K562 (cell line): ENCODE measurements around the gene SGMS1. TPM values are rescaled to one million over a fixed set of nuclear protein-coding genes. Genes with fewer than 3 reads are reported as not detected.

ENCODE experiments used
- CCNT2 ChIP-seq: IDR thresholded peaks from 2 replicates; pipeline ENCODE4 v1.6.1; 2011; ENCODE audit warnings: borderline replicate concordance, low read depth, mild to moderate bottlenecking, moderate library complexity, mixed read lengths, low read length; ENCODE audit not compliant: insufficient read length; ENCODE audit errors: extremely low read depth
- CREB3L1 ChIP-seq: fragments of 450-650 bp; IDR thresholded peaks from 2 replicates; pipeline ENCODE4 v1.6.1; 2014; ENCODE audit warnings: low read depth, mild to moderate bottlenecking, moderate library complexity, borderline replicate concordance
- EP300 ChIP-seq: IDR thresholded peaks from 2 replicates; pipeline ENCODE4 v1.6.1; 2012; ENCODE audit warnings: low read length, improper control_type of control experiment
- HMGXB4 ChIP-seq: sonication (generic); formaldehyde crosslinking; IDR thresholded peaks from 2 replicates; pipeline ENCODE4 v1.8.1; 2023; ENCODE audit warnings: mild to moderate bottlenecking, missing genetic modification reagents
- IRF9 ChIP-seq: fragments of 450-650 bp; IDR thresholded peaks from 2 replicates; pipeline ENCODE4 v1.6.1; 2016; ENCODE audit warnings: missing biosample characterization, missing genetic modification characterization
- POLR2G ChIP-seq: fragments of 200-400 bp; formaldehyde crosslinking; IDR thresholded peaks from 2 replicates; pipeline ENCODE4 v1.6.1; 2017; ENCODE audit warnings: low read depth, mild to moderate bottlenecking, antibody characterized with exemption, low read length, moderate library complexity
- polyA plus RNA-seq, 8 experiments: library from polyadenylated mRNA; depleted of rRNA in 4 of 8; stranded (reverse) in 5 of 8; unstranded in 3 of 8; fragments of >200 nt; fragmentation: Nextera tagmentation in 2 of 8; fragmentation: Illumina TruSeq in 1 of 8; extraction: Ambion mirVana in 2 of 8; extraction: Trizol in 1 of 8; gene quantifications; 2 replicates each; pipeline versions ENCODE4 v1.2.1 to v1.2.3, GENCODE V29; 2011 to 2014; ENCODE audit warnings: inconsistent platforms in 1 of 8, missing spikeins in 1 of 8
- total RNA-seq, 7 experiments: library from RNA; depleted of rRNA in 6 of 7; stranded (reverse); fragments of >200 nt in 6 of 7; fragmentation: Illumina TruSeq in 2 of 7; extraction: Trizol in 2 of 7; gene quantifications; 2 replicates each; pipeline versions ENCODE4 v1.2.1 to v1.2.3, GENCODE V29; 2011 to 2021; ENCODE audit warnings: low replicate concordance in 1 of 7
- TF ChIP-seq, protein P1 (sequence below), 3 experiments: fragments of 200-800 bp in 1 of 3; sonication (Bioruptor generic) in 1 of 3; sonication (generic) in 1 of 3; formaldehyde crosslinking in 1 of 3; IDR thresholded peaks; 2 replicates each; pipeline versions ENCODE4 v1.6.1 to v1.8.0; 2016 to 2022; ENCODE audit warnings: mild to moderate bottlenecking in 2 of 3, missing compliant biosample characterization in 2 of 3, missing genetic modification characterization in 2 of 3, missing genetic modification reagents in 1 of 3
- TF ChIP-seq, protein P2 (sequence below): sonication (generic); formaldehyde crosslinking; IDR thresholded peaks from 2 replicates; pipeline ENCODE4 v1.9.0; 2022; ENCODE audit warnings: mild to moderate bottlenecking, missing genetic modification reagents
- TF ChIP-seq, protein P3 (sequence below), 2 experiments: IDR thresholded peaks in 1 of 2; conservative IDR thresholded peaks in 1 of 2; 2 replicates each; pipeline ENCODE4 v1.6.1; 2016; ENCODE audit warnings: low read depth in 2 of 2, mild to moderate bottlenecking in 1 of 2, missing compliant biosample characterization in 1 of 2, missing genetic modification characterization in 1 of 2, moderate library complexity in 1 of 2
- TF ChIP-seq, protein P4 (sequence below), 3 experiments: IDR thresholded peaks in 2 of 3; conservative IDR thresholded peaks in 1 of 3; 2 replicates each; pipeline ENCODE4 v1.5.1; 2011 to 2012; ENCODE audit warnings: low read length in 3 of 3, mild to moderate bottlenecking in 3 of 3, control low read depth in 2 of 3, improper control_type of control experiment in 1 of 3, inconsistent platforms in 1 of 3, low read depth in 1 of 3, mixed read lengths in 1 of 3, moderate library complexity in 1 of 3; ENCODE audit not compliant: insufficient read depth in 2 of 3

The SGMS1 gene
- total and polyA plus RNA-seq, 9 of the 15 experiments (the other 6 are each of a cell fraction or from before 2014, with no cell fraction given) = 22.6 to 232 (median 82.2) TPM

- TF ChIP-seq CREB3L1 = no peak
- no peak for TF ChIP-seq POLR2G
- TF ChIP-seq, protein P1, sequence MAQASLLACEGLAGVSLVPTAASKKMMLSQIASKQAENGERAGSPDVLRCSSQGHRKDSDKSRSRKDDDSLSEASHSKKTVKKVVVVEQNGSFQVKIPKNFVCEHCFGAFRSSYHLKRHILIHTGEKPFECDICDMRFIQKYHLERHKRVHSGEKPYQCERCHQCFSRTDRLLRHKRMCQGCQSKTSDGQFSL (CRISPR knock-in tag; IDR thresholded peaks at IDR 0.05) = no peak
- TF ChIP-seq, protein P1 (tag; IDR thresholded peaks at IDR 0.05) = no peak
- no peak for TF ChIP-seq HMGXB4 (CRISPR knock-in tag)
- TF ChIP-seq IRF9 (tag) = no peak
- TF ChIP-seq, protein P2, sequence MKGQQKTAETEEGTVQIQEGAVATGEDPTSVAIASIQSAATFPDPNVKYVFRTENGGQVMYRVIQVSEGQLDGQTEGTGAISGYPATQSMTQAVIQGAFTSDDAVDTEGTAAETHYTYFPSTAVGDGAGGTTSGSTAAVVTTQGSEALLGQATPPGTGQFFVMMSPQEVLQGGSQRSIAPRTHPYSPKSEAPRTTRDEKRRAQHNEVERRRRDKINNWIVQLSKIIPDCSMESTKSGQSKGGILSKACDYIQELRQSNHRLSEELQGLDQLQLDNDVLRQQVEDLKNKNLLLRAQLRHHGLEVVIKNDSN = no peak
- TF ChIP-seq, protein P3, sequence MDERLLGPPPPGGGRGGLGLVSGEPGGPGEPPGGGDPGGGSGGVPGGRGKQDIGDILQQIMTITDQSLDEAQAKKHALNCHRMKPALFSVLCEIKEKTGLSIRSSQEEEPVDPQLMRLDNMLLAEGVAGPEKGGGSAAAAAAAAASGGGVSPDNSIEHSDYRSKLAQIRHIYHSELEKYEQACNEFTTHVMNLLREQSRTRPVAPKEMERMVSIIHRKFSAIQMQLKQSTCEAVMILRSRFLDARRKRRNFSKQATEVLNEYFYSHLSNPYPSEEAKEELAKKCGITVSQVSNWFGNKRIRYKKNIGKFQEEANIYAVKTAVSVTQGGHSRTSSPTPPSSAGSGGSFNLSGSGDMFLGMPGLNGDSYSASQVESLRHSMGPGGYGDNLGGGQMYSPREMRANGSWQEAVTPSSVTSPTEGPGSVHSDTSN (CRISPR knock-in tag; IDR thresholded peaks at IDR 0.05; ENCODE audit: low read depth) = no peak
- TF ChIP-seq, protein P3 (tag; conservative IDR thresholded peaks at IDR 0.05; ENCODE audit: low read depth) = 0 out of 2 replicates have a peak, but pooled peaks have one; percentile 35
- TF ChIP-seq EP300 = peak; percentile 44; the same call in 1 of the 2 replicates
- TF ChIP-seq, protein P4, sequence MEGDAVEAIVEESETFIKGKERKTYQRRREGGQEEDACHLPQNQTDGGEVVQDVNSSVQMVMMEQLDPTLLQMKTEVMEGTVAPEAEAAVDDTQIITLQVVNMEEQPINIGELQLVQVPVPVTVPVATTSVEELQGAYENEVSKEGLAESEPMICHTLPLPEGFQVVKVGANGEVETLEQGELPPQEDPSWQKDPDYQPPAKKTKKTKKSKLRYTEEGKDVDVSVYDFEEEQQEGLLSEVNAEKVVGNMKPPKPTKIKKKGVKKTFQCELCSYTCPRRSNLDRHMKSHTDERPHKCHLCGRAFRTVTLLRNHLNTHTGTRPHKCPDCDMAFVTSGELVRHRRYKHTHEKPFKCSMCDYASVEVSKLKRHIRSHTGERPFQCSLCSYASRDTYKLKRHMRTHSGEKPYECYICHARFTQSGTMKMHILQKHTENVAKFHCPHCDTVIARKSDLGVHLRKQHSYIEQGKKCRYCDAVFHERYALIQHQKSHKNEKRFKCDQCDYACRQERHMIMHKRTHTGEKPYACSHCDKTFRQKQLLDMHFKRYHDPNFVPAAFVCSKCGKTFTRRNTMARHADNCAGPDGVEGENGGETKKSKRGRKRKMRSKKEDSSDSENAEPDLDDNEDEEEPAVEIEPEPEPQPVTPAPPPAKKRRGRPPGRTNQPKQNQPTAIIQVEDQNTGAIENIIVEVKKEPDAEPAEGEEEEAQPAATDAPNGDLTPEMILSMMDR (IDR thresholded peaks at IDR 0.05 in 2 of 3, conservative IDR thresholded peaks at IDR 0.05 in 1 of 3; ENCODE audit: insufficient read depth in 2 of 3, low read depth in 1 of 3, low read length in 3 of 3) = no peak
- no peak for TF ChIP-seq CCNT2
Observed at GRCh38 chr10:50410066-50410811, 213.5 kb downstream of the SGMS1 start (continued).
